Pulmonary artery endothelial cell (primary cell): ENCODE measurements around the gene CREB3L2. TPM values are rescaled to one million over a fixed set of nuclear protein-coding genes. Genes with fewer than 3 reads are reported as not detected.
"Not testable (repeated sequence)": the region's sequence is repeated elsewhere in the genome, so short reads cannot be mapped to it uniquely, and the experiment has no call there.

Source experiments
- DNase-seq: peaks from one replicate; pipeline ENCODE4 v3.0.0-alpha.2; 2011; ENCODE audit warnings: low read depth, low spot score
- total RNA-seq: library from RNA; depleted of rRNA; stranded (reverse); fragments of >200 nt; gene quantifications from 2 replicates; pipeline ENCODE4 v1.2.3, GENCODE V29; 2014

The CREB3L2 gene
- total RNA-seq, 1 donor from 2014 or later = 23.3 TPM

GRCh38 chr7:137989094-137989493 is 12.8 kb downstream of the CREB3L2 start:
- no peak for DNase-seq

- DNase-seq = no peak
Observed at GRCh38 chr7:137987968-137988367, 13.9 kb downstream of the CREB3L2 start.

DNA sequence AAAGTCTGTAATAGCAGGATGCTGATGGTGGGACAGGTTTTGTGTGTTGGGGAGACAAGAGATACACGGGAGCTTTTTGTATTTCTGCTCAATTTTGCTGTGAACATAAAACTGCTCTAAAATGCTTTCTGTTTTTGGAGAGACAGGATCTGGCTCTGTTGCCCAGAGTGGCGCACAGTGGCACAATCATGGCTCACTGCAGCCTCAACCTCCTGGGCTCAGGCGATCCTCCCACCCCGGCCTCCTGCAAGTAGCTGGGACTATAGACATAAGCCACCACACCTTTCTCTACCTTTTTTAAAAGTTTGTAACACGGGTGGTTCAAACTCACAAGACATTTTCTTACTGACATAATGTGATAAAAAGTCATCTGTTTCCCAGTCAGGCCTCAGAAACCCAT is 14.3 kb downstream of the CREB3L2 start:
- no peak for DNase-seq

DNA sequence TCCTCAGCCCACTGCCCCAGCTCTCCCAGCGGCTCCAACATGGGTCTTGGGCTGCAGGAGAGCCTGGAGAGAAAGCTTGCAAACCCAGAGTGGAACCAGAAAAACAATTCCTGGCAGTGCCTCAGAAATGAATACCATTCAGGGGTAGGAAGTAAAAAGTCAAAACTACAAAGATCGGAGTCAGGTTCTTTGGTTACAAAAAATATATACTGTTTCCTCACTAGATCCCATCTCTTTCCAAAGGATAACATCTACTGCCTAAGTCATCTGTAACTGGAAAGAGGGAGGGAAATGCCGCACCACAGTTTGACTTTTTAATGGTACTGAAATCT is 14.9 kb downstream of the CREB3L2 start:
- no peak for DNase-seq

GRCh38 chr7:137986252-137987017 is 15.5 kb downstream of the CREB3L2 start:
- DNase-seq = no peak

GRCh38 chr7:137985897-137986251 is 16.0 kb downstream of the CREB3L2 start:
- no peak for DNase-seq

GRCh38 chr7:137985253-137985896 is 16.5 kb downstream of the CREB3L2 start:
- DNase-seq = no peak

DNA sequence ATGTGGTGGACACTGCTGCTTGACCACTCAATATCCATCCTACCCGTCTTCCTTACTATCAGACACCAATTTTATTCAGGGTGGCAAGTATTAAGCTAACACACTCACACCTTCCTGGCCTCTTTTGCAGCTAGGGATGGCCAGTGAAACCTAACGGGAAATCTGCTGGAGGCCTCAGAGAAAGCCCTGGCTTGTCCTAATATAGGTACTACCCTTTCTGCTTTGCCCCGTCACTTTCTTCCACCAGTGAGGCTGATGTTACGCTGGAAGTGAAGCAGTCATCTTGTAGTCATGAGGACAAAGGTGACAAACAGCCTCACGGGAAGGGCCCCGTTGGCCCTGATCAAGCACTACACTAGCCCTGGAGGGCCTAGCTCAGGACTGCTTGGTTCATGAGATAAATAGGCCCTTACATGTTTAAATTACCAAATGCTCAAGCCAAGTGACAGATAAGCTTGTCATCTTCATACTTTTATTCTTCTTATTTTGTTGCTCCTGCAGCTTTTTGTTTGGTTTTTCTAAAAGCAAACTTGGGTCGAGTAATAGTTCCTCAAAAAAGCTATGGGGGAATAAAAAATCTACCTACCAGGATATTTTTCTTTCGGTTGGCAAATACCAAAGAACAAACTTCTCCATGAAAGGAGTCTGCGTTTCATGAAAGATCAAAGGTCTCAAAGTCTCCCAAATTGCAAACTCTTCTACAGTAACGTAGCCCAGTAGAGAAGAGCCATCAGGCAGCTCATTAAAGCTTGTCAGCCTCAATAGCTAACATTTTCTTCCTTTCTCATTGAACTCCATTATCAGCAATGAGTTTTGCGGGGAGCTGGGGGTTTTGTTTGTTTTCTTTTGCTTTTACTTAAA is 17.5 kb downstream of the CREB3L2 start:
- DNase-seq = no peak

DNA sequence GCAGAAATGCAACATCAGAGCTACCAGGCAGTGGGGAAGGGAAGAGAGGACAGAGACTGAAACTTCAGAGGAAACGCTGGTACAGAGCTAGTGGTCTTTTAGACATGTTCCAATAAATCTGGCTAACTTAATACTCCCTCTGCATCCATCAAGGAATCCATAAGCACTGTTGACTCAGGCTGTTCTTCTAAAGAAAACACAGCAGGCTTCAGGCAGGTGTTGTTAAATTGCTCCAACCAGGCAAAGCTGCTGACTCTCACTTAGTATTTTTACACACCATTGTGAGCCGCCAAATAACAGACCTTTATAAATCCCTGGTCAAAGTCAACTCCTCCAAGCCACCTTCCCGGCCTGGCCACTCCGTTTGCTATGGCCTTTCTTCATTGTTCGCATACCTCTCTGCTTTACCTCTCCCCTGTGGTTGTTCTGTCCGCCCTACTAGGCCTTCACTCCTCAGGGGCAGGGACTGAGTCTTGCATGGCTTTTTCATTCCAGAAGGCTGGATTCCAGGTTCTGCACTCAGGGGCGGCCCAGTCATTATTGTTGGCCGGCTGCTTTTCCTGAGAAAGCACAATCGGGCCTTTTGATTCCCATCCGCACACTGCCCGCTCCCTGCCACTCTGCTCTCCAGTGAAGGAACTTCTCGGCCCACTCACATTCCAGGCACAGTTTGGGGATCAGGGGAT is 18.4 kb downstream of the CREB3L2 start:
- DNase-seq = no peak

GRCh38 chr7:137982394-137982793 is 19.5 kb downstream of the CREB3L2 start:
- not testable (repeated sequence) for DNase-seq

DNA sequence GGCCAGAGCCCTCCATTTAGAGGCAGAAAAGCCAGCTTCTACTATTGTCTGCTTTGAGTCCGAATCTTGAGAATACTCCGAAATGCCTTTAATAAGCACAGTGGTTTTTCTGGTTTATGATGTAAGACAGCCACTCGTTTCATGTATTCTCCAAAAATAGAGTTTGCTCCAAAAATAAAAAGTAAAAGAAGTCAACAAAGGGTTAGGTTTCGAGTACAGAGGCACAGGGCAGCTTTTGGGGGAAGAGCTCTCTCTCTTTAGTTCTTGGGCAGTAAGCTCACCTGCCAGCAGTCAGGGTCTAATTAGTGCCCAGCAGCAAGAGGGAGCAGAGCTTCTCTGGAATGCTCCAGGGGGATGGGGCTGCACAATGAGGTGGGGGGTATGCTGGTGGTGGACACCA is 20.2 kb downstream of the CREB3L2 start:
- no peak for DNase-seq

DNA sequence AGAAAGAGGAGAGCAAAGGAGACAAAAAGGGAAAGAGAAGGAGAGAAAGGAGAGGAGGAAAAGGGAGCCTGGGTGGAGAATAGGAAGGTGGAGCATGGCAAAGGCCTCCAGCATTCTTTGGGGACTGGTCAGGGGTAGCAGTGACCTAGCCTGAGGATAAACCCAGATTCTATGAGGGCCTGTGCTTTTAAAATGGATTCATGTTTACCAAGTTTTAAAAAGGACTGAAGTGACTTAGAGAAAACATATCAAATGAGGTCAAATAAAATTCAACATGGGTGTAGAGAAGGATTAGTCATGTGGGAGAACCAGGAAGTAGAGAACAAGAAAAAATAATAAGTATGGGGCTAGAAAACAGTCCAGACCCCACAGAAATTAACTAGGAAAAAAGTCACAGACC is 20.7 kb downstream of the CREB3L2 start:
- no peak for DNase-seq

GRCh38 chr7:137980308-137980707 is 21.6 kb downstream of the CREB3L2 start:
- DNase-seq = no peak

DNA sequence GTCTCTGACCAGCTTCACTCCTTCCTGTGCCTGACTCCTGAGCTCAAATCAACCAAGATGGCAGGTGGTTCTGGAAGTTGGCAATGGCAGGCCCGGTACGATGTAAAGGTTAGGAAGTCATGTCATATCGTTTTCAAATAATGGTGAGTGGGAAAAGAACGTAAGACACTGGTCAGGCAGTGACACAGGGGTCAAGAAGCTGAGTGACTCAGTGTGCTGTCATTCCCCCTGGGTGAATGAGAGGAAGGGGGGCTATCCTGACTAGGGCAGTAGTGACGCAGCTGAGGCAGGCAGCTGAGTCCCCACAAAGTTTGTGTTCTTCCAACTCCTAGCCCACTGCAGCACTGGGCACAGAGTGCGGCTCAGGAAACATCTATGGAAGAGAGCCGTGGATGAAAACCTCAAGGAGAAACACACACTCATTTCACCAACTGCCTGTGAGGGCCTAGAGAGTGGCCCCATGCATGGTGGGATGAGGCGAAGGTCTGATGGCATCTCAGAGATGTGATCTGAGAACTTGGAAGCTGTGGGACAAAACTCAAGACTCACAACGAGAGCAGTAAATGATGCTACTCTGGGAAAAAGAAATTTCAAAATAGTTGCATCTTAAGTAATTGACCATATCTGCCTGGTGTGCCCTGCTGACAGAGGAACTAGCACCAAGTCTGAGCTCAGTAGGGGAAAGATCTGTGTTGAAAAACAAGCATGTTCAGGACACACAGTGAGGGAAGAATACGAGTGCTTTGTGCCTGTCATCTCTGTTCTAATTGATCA is 23.2 kb downstream of the CREB3L2 start:
- DNase-seq = peak; percentile 75

DNA sequence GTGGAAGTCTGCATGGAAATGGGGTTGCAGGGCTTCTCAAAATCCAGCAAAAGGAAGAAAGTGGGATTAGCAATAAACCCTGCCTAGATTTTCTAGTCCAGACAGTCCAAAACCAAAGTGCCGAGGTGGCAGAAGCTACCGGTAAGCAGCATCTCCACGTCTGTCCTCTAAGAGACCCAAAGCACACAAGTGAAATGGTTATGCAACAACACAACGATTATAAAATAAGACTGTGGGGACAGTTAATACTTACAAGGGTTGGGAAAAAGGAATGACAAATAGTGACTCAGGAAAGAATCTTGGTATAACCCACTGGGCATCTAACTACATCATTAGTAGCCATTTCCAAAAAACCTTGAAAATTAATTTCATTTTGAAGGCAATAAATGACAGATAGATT is 24.7 kb downstream of the CREB3L2 start:
- no peak for DNase-seq

DNA sequence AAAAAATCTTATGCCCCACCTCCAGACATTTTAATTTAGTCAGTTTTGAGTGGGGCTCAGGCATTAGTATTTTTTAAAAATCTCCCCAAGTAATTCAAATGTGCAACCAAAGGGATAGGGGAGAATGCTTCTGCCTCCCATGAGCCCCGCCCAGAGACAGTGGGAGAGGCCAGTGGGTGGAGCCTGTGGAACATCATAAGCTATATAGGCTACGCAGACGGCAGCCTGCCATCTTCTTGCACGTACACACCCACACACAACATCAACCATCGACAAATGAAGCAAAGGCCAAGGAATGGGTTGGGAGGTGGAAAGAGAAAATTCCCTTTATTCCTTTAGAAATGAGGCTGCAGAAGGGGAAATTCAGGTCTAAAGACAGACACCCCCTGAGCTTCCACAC is 25.2 kb downstream of the CREB3L2 start:
- DNase-seq = no peak

GRCh38 chr7:137976232-137976631 is 25.7 kb downstream of the CREB3L2 start:
- no peak for DNase-seq

GRCh38 chr7:137975768-137976167 is 26.1 kb downstream of the CREB3L2 start:
- no peak for DNase-seq

DNA sequence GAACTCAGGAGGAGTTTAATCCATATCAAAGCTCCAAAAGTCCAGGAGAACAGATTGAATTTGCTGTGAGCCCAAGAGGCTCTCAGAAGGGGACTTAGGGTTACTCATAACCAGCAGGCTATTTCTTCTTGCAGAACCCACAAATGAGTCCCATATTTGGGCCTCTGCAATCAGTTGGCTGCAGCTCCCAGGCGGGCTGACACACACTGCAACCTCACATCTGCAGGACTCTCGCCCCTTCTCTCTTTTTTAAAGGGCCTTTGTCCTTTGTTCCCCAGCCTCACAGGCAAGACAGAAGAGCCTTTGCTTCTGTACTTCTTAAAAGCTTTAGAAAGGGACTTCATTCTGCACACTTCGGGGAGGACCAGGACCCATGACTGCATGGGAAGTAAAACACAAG is 26.7 kb downstream of the CREB3L2 start:
- no peak for DNase-seq

- no peak for DNase-seq
Observed at GRCh38 chr7:137974766-137975165, 27.1 kb downstream of the CREB3L2 start.
